Kasumi-1 (cell line): ENCODE data around the gene MATN1.

Source experiments
- DNase-seq, 2 experiments: peaks; one replicate each; lab custom pipeline; 2025; lab: John Stamatoyannopoulos, UW

Gene MATN1

DNA sequence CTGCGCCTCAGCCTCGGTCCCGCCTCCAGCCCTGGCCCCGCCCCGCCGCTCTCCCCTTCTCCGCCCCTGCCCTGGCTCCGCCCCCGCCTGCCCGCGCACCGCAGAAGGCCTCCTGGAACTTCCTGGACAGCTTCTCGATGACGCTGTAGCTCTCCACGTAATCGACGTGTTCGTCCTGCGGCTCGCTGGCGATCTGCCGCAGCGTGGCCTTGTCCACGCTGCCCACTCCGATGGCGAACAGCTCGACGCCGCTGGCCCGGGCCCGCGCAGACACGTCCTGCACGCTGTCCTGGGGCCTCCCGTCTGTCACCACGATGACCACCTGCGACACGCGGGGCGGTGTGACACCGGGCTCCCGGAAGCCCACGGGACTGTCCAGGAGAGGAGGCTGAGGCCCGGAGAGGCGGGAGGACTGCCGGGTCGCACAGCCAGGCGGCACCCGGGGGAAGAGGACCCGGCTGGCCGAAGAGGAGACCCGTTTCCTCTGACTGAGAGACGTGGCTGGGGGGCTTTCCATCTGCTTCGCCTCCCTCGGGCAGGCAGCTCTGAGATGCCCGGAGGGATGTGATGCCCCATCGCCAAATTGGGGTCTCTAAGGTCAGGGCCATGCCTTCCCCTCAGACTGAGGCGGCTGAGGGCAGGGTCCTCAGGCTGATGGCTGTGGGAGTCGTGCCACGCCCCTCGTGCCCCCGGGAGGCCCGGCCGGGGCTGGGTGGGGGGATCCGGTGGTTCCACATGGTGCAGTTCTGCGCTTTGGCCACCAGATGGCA lies 4.6 kb downstream of the MATN1 start:
- peak; percentile 96 for DNase-seq

DNA sequence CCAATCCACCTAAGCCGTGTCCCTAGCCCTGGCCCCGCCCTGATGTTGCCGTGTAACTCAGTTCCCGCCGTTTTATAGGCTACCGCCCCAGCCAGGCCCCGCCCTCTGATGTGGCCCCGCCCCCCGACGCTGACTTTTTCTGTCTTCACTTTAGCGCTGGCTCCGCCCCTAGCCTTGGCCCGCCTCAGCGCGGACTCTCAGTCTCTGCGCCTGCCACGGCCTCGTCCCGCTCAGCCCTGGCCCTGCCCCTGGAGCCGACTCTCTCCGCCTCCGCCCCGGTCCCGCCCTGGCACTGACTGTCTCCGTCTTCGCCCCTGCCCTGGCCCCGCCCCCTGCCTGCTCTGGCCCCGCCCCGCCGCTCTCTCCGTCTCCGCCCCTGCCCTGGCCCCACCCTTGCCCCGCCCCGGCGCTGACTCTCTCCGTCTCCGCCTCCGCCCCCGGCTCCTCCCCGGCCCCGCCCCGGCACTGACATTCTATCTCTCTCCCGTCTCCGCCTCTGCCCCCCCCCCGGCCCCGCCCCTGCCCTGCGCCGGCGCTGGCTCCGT lies 5.2 kb downstream of the MATN1 start:
- peak; percentile 96 for DNase-seq

GRCh38 chr1:30716646-30717045 lies 6.7 kb downstream of the MATN1 start:
- DNase-seq = no peak

GRCh38 chr1:30715886-30716285 lies 7.5 kb downstream of the MATN1 start:
- no peak for DNase-seq

DNA sequence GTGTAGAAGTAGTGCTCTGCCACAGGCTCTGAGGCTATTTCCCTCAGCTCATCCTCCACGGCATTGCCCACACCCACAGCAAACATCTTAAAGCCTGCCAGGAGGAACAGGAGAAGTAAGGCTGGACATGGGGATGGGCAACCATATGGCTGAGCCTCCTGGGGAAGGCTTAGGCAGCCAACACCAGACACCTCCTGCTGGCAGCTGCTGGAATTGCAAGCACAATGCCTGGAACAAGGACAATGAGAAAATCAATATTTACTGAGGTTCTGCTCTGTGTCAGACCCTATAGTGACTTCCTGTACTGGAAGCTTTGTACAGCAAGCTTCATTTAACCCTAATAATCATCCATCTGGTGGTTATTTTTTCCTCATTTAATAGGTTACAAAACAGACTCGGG lies 8.2 kb downstream of the MATN1 start:
- DNase-seq = peak in 1 of 2 experiments; percentile 21

- DNase-seq = no peak
Observed at GRCh38 chr1:30714536-30715090, 8.8 kb downstream of the MATN1 start.

- DNase-seq = no peak
Observed at GRCh38 chr1:30714025-30714424, 9.4 kb downstream of the MATN1 start.

DNA sequence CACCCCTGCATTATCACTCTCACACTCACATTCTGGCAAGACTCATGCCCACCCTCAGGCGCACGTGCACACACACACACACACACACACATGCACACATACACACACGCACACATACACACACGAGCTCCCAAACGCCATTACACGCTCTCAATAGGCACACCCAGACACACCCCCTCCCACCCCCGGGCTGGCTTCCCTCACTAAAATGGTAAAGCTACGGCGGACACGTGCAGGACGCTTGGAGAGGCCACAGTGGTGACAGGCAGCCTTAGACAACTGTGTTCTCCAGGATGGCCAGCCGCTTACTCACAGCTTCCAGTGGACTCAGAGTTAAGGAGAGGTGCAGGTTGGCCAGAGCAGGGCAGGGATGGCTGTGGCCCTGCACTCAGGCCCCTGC lies 10.1 kb downstream of the MATN1 start:
- DNase-seq = no peak

GRCh38 chr1:30712583-30712982 lies 10.8 kb downstream of the MATN1 start:
- DNase-seq = no peak

DNA sequence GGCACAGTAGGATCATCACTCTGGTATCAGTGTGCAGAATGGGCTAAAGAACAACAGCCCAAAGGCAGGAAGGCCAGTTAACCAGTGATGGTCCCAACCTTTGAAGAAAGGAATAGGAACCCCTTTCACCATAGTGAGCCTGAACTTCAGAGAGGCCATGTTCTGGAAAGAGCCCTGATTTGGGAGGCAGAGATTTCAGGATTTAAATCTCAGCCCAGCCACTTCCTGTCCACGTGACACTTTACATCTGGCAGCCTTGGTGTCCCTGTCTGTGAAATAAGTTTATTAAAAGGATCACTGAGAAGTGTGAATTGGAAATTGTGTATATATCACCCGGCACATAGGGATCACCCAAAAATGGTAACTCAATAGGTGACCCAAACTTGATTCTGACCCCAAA lies 13.0 kb downstream of the MATN1 start:
- DNase-seq = no peak

DNA sequence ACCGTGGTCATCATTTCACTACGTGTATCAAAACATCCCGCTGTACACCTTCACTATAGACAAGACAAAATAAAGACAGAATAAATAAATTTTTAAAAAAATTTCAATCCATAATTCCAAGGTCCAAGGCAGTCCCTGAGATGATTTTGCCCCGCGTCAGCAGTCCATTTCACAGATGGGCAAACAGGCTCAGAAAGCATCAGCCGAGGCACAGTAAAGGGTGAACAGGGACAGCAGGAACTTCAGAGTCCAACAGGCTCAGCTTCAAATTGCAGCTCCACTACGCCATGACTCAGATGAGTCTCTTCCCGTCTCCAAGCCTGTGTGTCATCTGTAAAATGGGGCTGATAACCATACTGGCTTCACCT lies 15.0 kb downstream of the MATN1 start:
- DNase-seq = no peak

DNA sequence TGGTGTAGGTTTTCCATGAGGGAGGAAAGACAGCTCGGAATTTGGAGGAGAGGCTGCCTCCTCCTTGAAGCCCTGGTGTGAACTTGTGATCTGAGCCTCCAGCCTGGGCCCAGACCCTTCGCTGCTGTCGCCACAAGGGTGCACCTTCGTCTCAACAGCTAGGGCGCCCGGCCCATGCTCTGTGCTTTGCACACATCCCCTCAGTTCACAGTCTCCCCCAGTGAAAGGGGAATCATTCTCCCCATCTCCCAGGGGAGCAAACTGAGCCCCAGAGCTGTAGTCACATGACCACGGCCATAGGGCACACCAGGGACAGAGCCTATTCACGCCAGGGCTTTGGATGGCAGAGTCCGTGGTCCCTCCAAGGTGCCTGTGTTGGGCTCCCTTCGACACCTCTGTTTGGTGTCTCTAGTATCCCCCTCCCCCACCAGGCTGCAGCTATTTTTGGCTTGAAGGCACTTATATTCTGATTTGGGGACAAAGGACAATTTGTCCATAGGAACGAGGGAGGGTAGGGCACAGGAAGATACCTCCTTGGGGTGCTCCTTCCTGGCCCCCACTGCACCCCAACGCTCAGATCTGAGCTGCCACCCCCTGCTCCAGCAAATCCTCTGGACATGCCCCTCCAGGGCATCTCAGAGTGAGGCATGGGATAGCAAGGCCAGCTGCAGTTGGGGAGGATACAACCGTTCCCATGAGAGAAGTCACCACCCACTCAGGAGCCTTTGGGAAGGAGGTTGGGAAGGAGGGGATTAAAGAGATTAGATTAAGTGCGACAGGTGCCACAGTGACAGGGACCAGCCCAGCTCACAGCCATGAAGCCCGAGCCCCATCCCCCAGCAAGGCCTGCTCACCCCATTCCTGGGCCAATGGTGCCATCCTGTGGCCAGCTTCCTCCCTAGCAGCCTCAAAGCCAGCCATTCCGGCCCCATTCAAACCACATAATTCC lies 15.7 kb downstream of the MATN1 start:
- peak; percentile 46 to 48 for DNase-seq

DNA sequence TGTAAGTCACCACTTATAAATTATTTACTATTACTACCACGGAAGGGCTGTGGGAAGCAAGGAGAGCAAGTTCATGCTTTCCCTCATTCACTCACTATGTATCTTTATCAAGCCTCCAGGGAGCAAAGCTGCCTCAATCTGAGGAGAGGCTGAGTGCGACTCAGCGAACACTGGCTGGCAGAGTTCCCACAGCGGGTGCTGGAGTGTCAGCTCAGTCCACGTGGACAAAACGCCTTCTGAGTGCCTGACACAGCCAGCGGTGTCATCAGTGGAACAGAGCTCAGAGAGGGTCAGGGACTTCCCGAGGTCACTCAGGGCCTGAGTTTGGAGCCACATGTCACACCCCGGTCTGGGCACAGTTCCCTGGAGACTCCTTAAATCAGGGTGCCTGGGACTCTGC lies 16.9 kb downstream of the MATN1 start:
- no peak for DNase-seq

GRCh38 chr1:30705698-30706097 lies 17.7 kb downstream of the MATN1 start:
- no peak for DNase-seq

GRCh38 chr1:30704765-30705509 lies 18.4 kb downstream of the MATN1 start:
- no peak for DNase-seq

- DNase-seq = no peak
Observed at GRCh38 chr1:30704271-30704670, 19.1 kb downstream of the MATN1 start.

DNA sequence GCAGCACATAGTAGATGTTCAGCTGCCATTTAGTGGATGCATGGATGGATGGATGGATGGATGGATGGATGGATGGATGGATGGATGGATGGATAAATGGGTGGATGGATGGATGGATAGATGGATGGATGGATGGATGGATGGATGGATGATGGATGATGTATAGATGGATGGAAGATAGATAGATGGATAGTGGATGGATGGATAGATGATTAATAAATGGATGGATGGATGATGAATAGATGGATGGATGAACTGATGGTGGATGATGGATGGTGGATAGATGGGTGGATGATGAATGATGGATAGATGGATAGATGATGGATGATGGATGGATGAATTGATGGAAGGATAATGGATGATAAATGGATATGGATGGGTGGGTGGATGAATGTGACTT lies 20.6 kb downstream of the MATN1 start:
- DNase-seq = no peak

- no peak for DNase-seq
Observed at GRCh38 chr1:30701258-30701633, 22.1 kb downstream of the MATN1 start.

DNA sequence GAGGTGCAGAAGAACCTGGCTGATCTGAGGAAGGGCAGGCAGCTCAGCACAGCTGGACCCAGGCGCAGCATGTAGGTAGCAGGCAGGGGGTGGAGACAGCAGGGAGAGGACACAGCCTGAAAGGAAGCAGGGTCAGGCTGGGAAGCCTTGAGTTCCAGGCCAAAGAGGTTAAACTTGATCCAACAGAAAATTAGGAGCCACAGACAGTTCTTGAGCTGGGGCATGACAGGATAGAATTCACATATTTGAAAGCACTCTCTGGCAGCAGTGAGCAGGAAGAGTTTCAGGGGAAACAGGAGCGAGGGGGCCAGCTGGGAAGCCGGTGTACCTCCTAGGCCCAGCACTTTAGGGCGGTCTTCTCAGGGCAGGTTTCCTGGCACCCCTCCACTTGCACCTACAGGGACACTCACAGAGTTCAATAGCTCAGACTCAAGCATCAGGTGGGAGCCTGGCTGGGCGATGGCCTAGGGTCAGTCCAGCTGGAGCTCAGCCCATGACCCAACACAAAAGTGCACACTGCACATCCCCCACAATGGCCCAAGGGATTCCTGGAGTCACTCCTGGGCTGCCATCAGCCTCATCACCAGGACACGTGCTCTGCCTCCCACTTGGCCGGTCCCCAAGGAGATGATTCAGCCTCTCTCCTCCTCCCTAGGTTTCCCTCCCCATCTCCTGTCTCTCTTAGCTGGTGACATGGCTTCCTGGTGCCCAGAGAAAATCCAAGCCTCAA lies 22.7 kb downstream of the MATN1 start:
- no peak for DNase-seq

- no peak for DNase-seq
Observed at GRCh38 chr1:30699762-30700161, 23.6 kb downstream of the MATN1 start.

DNA sequence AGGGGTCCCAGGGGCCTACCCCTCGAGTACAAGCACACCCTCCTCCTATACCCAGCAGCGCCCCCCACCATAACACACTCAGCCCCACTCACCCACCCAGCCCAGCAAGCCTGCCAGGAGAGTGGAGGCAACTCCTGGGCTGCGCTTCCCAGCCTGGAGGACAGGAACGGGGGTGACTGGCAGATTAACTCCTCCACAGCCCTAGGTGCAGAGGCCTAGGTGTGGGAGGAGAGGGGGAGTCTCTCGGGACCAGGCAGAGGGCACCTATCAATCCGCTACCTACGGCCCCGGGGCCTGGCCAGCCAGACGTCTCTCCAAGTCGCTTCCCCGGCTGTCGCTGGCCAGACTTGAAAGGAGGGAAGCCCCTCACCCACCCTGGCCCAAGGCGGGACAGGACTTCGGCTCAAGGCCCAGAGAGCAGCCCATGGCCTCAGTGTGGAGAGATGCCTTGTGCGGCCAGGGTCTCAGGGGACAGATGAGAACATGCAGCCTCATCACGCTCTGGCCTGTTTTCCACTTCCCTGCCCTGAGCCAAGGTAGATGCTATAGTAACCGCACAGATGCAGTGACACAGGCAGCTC lies 24.9 kb downstream of the MATN1 start:
- no peak for DNase-seq
